K562 (cell line): ENCODE data around the gene NALCN. TPM values are rescaled to one million over a fixed set of nuclear protein-coding genes. Genes with fewer than 3 reads are reported as not detected.

Experiments
- ATAC-seq: fragments of 200-7000 bp; cut with Tn5 transposase; 3 replicates; pipeline ENCODE4 v1.9.1; 2020; ENCODE audit warnings: moderate library complexity
- BruUV-seq: library from RNA; stranded (reverse); fragments of 400-500 nt; replicated peaks from 2 replicates; lab custom pipeline; 2021; lab: Mats Ljungman, UMichigan
- CTCF ChIA-PET: fragments of 300-600 bp; formaldehyde crosslinking; extraction: SDS; loops from one replicate; lab custom pipeline; 2021; ENCODE audit warnings: low intra/inter-chr PET ratio; lab: Yijun Ruan, JAX
- POLR2A ChIA-PET: fragments of 300-600, 350-650 bp; sonication (Branson Sonifier 250); formaldehyde crosslinking; extraction: SDS; loops from one replicate; lab custom pipeline; 2021; ENCODE audit warnings: antibody characterized with exemption, inconsistent platforms; lab: Yijun Ruan, JAX
- DNase-seq, 4 experiments: peaks; one replicate each; pipeline versions ENCODE4 v3.0.0 to v3.0.0-alpha.2; 2011 to 2018; ENCODE audit warnings: low spot score in 3 of 4, mixed read lengths in 3 of 4; ENCODE audit errors: extremely low read depth in 1 of 4
- FAIRE-seq: peaks from 2 replicates; lab custom pipeline; 2011; peaks lifted over from hg19 to GRCh38; lab: Jason Lieb, UNC
- H2AFZ ChIP-seq: 2 replicates; pipeline ENCODE4 v1.6.0; 2011; ENCODE audit warnings: low read depth, low read length, control low read depth, inconsistent platforms
- H3K27ac ChIP-seq: fragments of 200-600 bp; 3 replicates; pipeline ENCODE4 v1.8.0; 2011; ENCODE audit warnings: low read depth, mild to moderate bottlenecking, control low read depth, inconsistent platforms, low read length, moderate library complexity, mixed read lengths; ENCODE audit errors: extremely low read depth
- H3K27me3 ChIP-seq, 2 experiments: fragments of 300-600 bp in 1 of 2; 2 replicates in 1 of 2; 3 replicates in 1 of 2; pipeline versions ENCODE4 v1.6.0 to v1.8.0; 2011; ENCODE audit warnings: inconsistent platforms in 2 of 2, low read length in 2 of 2, mild to moderate bottlenecking in 1 of 2, mixed read lengths in 1 of 2, moderate library complexity in 1 of 2; ENCODE audit not compliant: control insufficient read depth in 2 of 2, insufficient read depth in 2 of 2
- H3K36me3 ChIP-seq: fragments of 300-600 bp; 3 replicates; pipeline ENCODE4 v1.8.0; 2011; ENCODE audit warnings: mild to moderate bottlenecking, low read length, inconsistent platforms; ENCODE audit not compliant: control insufficient read depth, insufficient read depth
- H3K4me1 ChIP-seq, 2 experiments: fragments of 200-600 bp in 1 of 2; replicated peaks in 1 of 2; 2 replicates in 1 of 2; 3 replicates in 1 of 2; pipeline versions ENCODE4 v1.5.1 to v1.8.0; 2011; ENCODE audit warnings: inconsistent platforms in 2 of 2, low read length in 2 of 2, mild to moderate bottlenecking in 1 of 2, mixed read lengths in 1 of 2, moderate library complexity in 1 of 2; ENCODE audit not compliant: control insufficient read depth in 2 of 2, insufficient read depth in 2 of 2
- H3K4me2 ChIP-seq: 2 replicates; pipeline ENCODE4 v1.6.1; 2011; ENCODE audit warnings: low read length, control low read depth, inconsistent platforms, mixed read lengths; ENCODE audit not compliant: insufficient read depth
- H3K4me3 ChIP-seq: fragments of 200-600 bp; sonication (generic), shearing (Covaris generic); 2 replicates; pipeline ENCODE4 v1.5.1; 2016; ENCODE audit warnings: control low read depth, inconsistent platforms
- H3K79me2 ChIP-seq: fragments of 200-600 bp; 3 replicates; pipeline ENCODE4 v1.8.0; 2011; ENCODE audit warnings: low read length, inconsistent platforms; ENCODE audit not compliant: control insufficient read depth, insufficient read depth
- H3K9ac ChIP-seq, 2 experiments: 2 replicates each; pipeline versions ENCODE4 v1.6.0 to v1.6.1; 2011; ENCODE audit warnings: low read depth in 2 of 2, low read length in 2 of 2, control low read depth in 1 of 2, inconsistent platforms in 1 of 2, mild to moderate bottlenecking in 1 of 2, mixed read lengths in 1 of 2; ENCODE audit not compliant: insufficient read depth in 1 of 2
- H3K9me1 ChIP-seq: one replicate; pipeline ENCODE4 v1.6.0; 2011; ENCODE audit warnings: inconsistent platforms, mild to moderate bottlenecking, low read length, moderate library complexity; ENCODE audit not compliant: control insufficient read depth, insufficient read depth
- H3K9me3 ChIP-seq: replicated peaks from 2 replicates; pipeline ENCODE4 v1.5.1; 2011; ENCODE audit warnings: low read depth, low read length, inconsistent platforms; ENCODE audit not compliant: control insufficient read depth, insufficient read depth
- H4K20me1 ChIP-seq: replicated peaks from 2 replicates; pipeline ENCODE4 v1.6.1; 2011; ENCODE audit warnings: low read length, inconsistent platforms, mixed read lengths; ENCODE audit not compliant: control insufficient read depth, insufficient read depth
- BDP1 ChIP-seq: IDR thresholded peaks from 3 replicates; pipeline ENCODE4 v1.6.1; 2011; ENCODE audit not compliant: insufficient read length, insufficient read depth
- DIDO1 ChIP-seq: fragments of 450-650 bp; IDR thresholded peaks from 2 replicates; pipeline ENCODE4 v1.6.1; 2016; ENCODE audit warnings: low read depth, missing biosample characterization, missing genetic modification characterization
- EHMT2 ChIP-seq: fragments of 450-650 bp; IDR thresholded peaks from 2 replicates; pipeline ENCODE4 v1.6.1; 2018; ENCODE audit warnings: antibody characterized with exemption
- ETV1 ChIP-seq: fragments of 450-650 bp; conservative IDR thresholded peaks from 2 replicates; pipeline ENCODE4 v1.6.1; 2016; ENCODE audit warnings: missing genetic modification characterization, control low read depth, low read depth, missing compliant biosample characterization
- HLTF ChIP-seq: fragments of 450-650 bp; IDR thresholded peaks from 2 replicates; pipeline ENCODE4 v1.6.1; 2016
- ILK ChIP-seq: fragments of 450-650 bp; IDR thresholded peaks from 2 replicates; pipeline ENCODE4 v1.6.1; 2016; ENCODE audit warnings: missing genetic modification characterization, low read depth, mild to moderate bottlenecking, missing compliant biosample characterization, moderate library complexity, borderline replicate concordance
- POLR3A ChIP-seq: IDR thresholded peaks from 2 replicates; pipeline ENCODE4 v1.6.1; 2011; ENCODE audit warnings: borderline replicate concordance, mild to moderate bottlenecking, moderate library complexity; ENCODE audit not compliant: insufficient read length, insufficient read depth; ENCODE audit errors: extremely low read depth
- RERE ChIP-seq: sonication (generic); formaldehyde crosslinking; IDR thresholded peaks from 2 replicates; pipeline ENCODE4 v1.8.0; 2023; ENCODE audit warnings: missing genetic modification reagents, mild to moderate bottlenecking, borderline replicate concordance
- STAT5A ChIP-seq: IDR thresholded peaks from 2 replicates; pipeline ENCODE4 v1.6.1; 2012; ENCODE audit warnings: low read length, inconsistent platforms, borderline replicate concordance
- THAP7 ChIP-seq: fragments of 250-450 bp; sonication (Bioruptor Pico); IDR thresholded peaks from 2 replicates; pipeline ENCODE4 v1.5.0; 2021
- ZSCAN32 ChIP-seq: fragments of 450-650 bp; formaldehyde crosslinking; IDR thresholded peaks from 2 replicates; pipeline ENCODE4 v1.4.0; 2020; ENCODE audit warnings: mild to moderate bottlenecking, moderate library complexity
- WGBS: fragments of 100-300 bp; shearing (Covaris generic); methylation state at CpG from one replicate; pipeline ENCODE4 v1.1.6; 2016; ENCODE audit warnings: low coverage, mixed read lengths; ENCODE audit not compliant: insufficient coverage; ENCODE audit errors: missing lambda C conversion rate; 5-methylcytosine and 5-hydroxymethylcytosine counted together
- in situ Hi-C: fragments of 300-500 bp; cut with MboI; formaldehyde crosslinking; loops from 4 replicates; pipeline ENCODE4 v1.15.0; 2018; ENCODE audit warnings: inconsistent platforms, mixed read lengths
- intact Hi-C: fragments of 100-400 bp; cut with micrococcal nuclease; formaldehyde crosslinking; loops from 2 replicates; pipeline ENCODE4 v1.14.2; 2022
- polyA plus RNA-seq, 8 experiments: library from polyadenylated mRNA; depleted of rRNA in 4 of 8; stranded (reverse) in 5 of 8; unstranded in 3 of 8; fragments of >200 nt; fragmentation: Nextera tagmentation in 2 of 8; fragmentation: Illumina TruSeq in 1 of 8; extraction: Ambion mirVana in 2 of 8; extraction: Trizol in 1 of 8; gene quantifications; 2 replicates each; pipeline versions ENCODE4 v1.2.1 to v1.2.3, GENCODE V29; 2011 to 2014; ENCODE audit warnings: inconsistent platforms in 1 of 8, missing spikeins in 1 of 8
- total RNA-seq, 7 experiments: library from RNA; depleted of rRNA in 6 of 7; stranded (reverse); fragments of >200 nt in 6 of 7; fragmentation: Illumina TruSeq in 2 of 7; extraction: Trizol in 2 of 7; gene quantifications; 2 replicates each; pipeline versions ENCODE4 v1.2.1 to v1.2.3, GENCODE V29; 2011 to 2021; ENCODE audit warnings: low replicate concordance in 1 of 7
- TF ChIP-seq, protein P1 (sequence below): sonication (generic); formaldehyde crosslinking; IDR thresholded peaks from 2 replicates; pipeline ENCODE4 v1.8.1; 2023; ENCODE audit warnings: mild to moderate bottlenecking, missing genetic modification reagents, moderate library complexity

The NALCN gene
- total and polyA plus RNA-seq, 9 of the 15 experiments (the other 6 are each of a cell fraction or from before 2014, with no cell fraction given) = not detected

GRCh38 chr13:101016475-101016874, 399.8 kb downstream of the NALCN start (continued):
- TF ChIP-seq THAP7 (CRISPR knock-in tag) (no peak), POLR3A (no peak), ILK (tag) (no peak), EHMT2 (no peak), DIDO1 (no peak)

- ChIA-PET POLR2A (no interaction called here), CTCF (no interaction called here)
- in situ Hi-C loops (no loop called here), intact Hi-C loops (no loop called here)
- H3K9me3 ChIP-seq = no peaks in the 10 kb centered on the region
- ATAC-seq = no peak
- H3K4me1 ChIP-seq = no peaks in the 10 kb centered on the region
- no peaks in the 10 kb centered on the region for H3K27me3 ChIP-seq
- no peak overlapping the region for H3K27ac ChIP-seq
- H3K36me3 ChIP-seq = no peaks in the 10 kb centered on the region
- no peaks in the 10 kb centered on the region for H4K20me1 ChIP-seq
- WGBS = 2% methylated on average over 5 of the region's 5 CpGs
- BruUV-seq = no TSS peak
- no peaks in the 10 kb centered on the region for H3K79me2 ChIP-seq
- no peak for DNase-seq
- no peak overlapping the region for H3K9ac ChIP-seq
- H2AFZ ChIP-seq = no peak overlapping the region
- no peaks in the 10 kb centered on the region for H3K9me1 ChIP-seq
- FAIRE-seq = no peak
- H3K4me2 ChIP-seq = no peak overlapping the region
- H3K4me3 ChIP-seq = no peak overlapping the region
- TF ChIP-seq BDP1 = no peak
- TF ChIP-seq STAT5A = no peak
- TF ChIP-seq RERE (CRISPR knock-in tag) = no peak
- TF ChIP-seq ZSCAN32 (CRISPR knock-in tag) = no peak
- TF ChIP-seq, protein P1, sequence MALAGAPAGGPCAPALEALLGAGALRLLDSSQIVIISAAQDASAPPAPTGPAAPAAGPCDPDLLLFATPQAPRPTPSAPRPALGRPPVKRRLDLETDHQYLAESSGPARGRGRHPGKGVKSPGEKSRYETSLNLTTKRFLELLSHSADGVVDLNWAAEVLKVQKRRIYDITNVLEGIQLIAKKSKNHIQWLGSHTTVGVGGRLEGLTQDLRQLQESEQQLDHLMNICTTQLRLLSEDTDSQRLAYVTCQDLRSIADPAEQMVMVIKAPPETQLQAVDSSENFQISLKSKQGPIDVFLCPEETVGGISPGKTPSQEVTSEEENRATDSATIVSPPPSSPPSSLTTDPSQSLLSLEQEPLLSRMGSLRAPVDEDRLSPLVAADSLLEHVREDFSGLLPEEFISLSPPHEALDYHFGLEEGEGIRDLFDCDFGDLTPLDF (CRISPR knock-in tag) = no peak
- TF ChIP-seq ETV1 (tag) = no peak
- TF ChIP-seq HLTF = no peak
Measured at GRCh38 chr13:101013245-101013644, 403.1 kb downstream of the NALCN start.
